Measurements from ENCODE around the gene BMP3. TPM values are rescaled to one million over a fixed set of nuclear protein-coding genes. Genes with fewer than 3 reads are reported as not detected.

BMP3 gene
- total RNA-seq, 5 donors from 2014 or later (not counting 1 experiment from before 2014, with no cell fraction given): 0.07 TPM; not detected in 4

- peaks cover 0 to 11% of the 10 kb centered on the region in 2 experiments for H3K27me3 ChIP-seq (replicated peaks in 1 of 2; ENCODE audit: control insufficient read depth in 2 of 2, extremely low read depth in 1 of 2, insufficient read depth in 2 of 2, low read length in 1 of 2)
- no peaks in the 10 kb centered on the region for H3K4me1 ChIP-seq (ENCODE audit: control insufficient read depth in 1 of 2, extremely low read depth in 1 of 2, insufficient read depth in 2 of 2, low read length in 2 of 2)
- ChIA-PET CTCF (no interaction called here), POLR2A (interaction anchor here in 1 of 2 donors (0.6 kb wide), 1 partner anchor 645 kb away, joined by 4 read pairs; no protein-coding TSS in a partner anchor)
- H3K27ac ChIP-seq (ENCODE audit: low read length): no peak overlapping the region
- no peaks in the 10 kb centered on the region for H3K36me3 ChIP-seq (ENCODE audit: control insufficient read depth in 2 of 2, extremely low read depth in 1 of 2, insufficient read depth in 1 of 2, low read length in 1 of 2)
- H3K4me1 Mint-ChIP-seq: no peaks in the 10 kb centered on the region
- DNase-seq: no peak
- H3K36me3 Mint-ChIP-seq: no peaks in the 10 kb centered on the region
- H3K9me3 ChIP-seq: no peaks in the 10 kb centered on the region
- ATAC-seq (replicated peaks in 1 of 4): no peak
- H3K4me3 ChIP-seq (ENCODE audit: control insufficient read depth in 1 of 2, extremely low read depth in 1 of 2, low read length in 1 of 2): no peak overlapping the region
- H3K27me3 Mint-ChIP-seq: peaks cover 46 to 49% of the 10 kb centered on the region in 2 donors
- H3K9me3 Mint-ChIP-seq: no peaks in the 10 kb centered on the region
- no peak overlapping the region for H3K4me3 Mint-ChIP-seq
- H3K27ac Mint-ChIP-seq: no peak overlapping the region
Observed at GRCh38 chr4:81023484-81023883, 7.0 kb upstream of the BMP3 start.

DNA sequence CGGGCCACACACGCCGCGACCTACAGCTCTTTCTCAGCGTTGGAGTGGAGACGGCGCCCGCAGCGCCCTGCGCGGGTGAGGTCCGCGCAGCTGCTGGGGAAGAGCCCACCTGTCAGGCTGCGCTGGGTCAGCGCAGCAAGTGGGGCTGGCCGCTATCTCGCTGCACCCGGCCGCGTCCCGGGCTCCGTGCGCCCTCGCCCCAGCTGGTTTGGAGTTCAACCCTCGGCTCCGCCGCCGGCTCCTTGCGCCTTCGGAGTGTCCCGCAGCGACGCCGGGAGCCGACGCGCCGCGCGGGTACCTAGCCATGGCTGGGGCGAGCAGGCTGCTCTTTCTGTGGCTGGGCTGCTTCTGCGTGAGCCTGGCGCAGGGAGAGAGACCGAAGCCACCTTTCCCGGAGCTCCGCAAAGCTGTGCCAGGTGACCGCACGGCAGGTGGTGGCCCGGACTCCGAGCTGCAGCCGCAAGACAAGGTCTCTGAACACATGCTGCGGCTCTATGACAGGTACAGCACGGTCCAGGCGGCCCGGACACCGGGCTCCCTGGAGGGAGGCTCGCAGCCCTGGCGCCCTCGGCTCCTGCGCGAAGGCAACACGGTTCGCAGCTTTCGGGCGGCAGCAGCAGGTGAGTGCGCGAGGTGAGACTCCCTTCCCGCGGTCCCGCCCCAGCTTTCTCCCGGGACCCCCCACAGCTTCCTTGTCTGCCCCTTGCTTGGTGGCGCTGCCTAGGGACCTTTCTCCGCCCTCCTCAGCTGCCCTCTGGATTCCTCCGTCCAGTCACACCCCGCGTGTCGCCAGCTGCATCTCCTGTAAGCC is 678 bp downstream of the BMP3 start:
- H3K27ac Mint-ChIP-seq: peak overlapping the region in 1 of 2 donors; percentile 50
- H3K9me3 ChIP-seq: no peaks in the 10 kb centered on the region
- 4% methylated on average over 70 of the region's 77 CpGs for WGBS (ENCODE audit: insufficient coverage)
- no peaks in the 10 kb centered on the region for H3K9me3 Mint-ChIP-seq
- ChIA-PET POLR2A (interaction anchor here in 1 of 2 donors (0.6 kb wide), 1 partner anchor 229 kb away, joined by 3 read pairs; no protein-coding TSS in a partner anchor), CTCF (interaction anchor here in 1 of 2 donors (0.8 kb wide), 1 partner anchor 9 kb away, joined by 3 read pairs; no protein-coding TSS in a partner anchor)
- H3K4me1 ChIP-seq (ENCODE audit: control insufficient read depth in 1 of 2, extremely low read depth in 1 of 2, insufficient read depth in 2 of 2, low read length in 2 of 2): peaks cover 3 to 10% of the 10 kb centered on the region in 2 experiments
- no peak overlapping the region for H3K27ac ChIP-seq (ENCODE audit: low read length)
- H3K4me3 Mint-ChIP-seq: peak overlapping the region; percentile 72 to 84 (median 72)
- peaks cover 20 to 28% of the 10 kb centered on the region in 2 experiments for H3K27me3 ChIP-seq (replicated peaks in 1 of 2; ENCODE audit: control insufficient read depth in 2 of 2, extremely low read depth in 1 of 2, insufficient read depth in 2 of 2, low read length in 1 of 2)
- peaks cover 58 to 67% of the 10 kb centered on the region in 2 donors for H3K27me3 Mint-ChIP-seq
- DNase-seq: no peak
- peak in 2 of 4 experiments; percentile 19 to 36 for ATAC-seq (replicated peaks in 1 of 4)
- H3K36me3 Mint-ChIP-seq: no peaks in the 10 kb centered on the region
- H3K36me3 ChIP-seq (ENCODE audit: control insufficient read depth in 2 of 2, extremely low read depth in 1 of 2, insufficient read depth in 1 of 2, low read length in 1 of 2): no peaks in the 10 kb centered on the region
- peaks cover 16 to 20% (median 19%) of the 10 kb centered on the region in 3 donors for H3K4me1 Mint-ChIP-seq
- H3K4me3 ChIP-seq (ENCODE audit: control insufficient read depth in 1 of 2, extremely low read depth in 1 of 2, low read length in 1 of 2): peak overlapping the region; percentile 13 to 59

DNA sequence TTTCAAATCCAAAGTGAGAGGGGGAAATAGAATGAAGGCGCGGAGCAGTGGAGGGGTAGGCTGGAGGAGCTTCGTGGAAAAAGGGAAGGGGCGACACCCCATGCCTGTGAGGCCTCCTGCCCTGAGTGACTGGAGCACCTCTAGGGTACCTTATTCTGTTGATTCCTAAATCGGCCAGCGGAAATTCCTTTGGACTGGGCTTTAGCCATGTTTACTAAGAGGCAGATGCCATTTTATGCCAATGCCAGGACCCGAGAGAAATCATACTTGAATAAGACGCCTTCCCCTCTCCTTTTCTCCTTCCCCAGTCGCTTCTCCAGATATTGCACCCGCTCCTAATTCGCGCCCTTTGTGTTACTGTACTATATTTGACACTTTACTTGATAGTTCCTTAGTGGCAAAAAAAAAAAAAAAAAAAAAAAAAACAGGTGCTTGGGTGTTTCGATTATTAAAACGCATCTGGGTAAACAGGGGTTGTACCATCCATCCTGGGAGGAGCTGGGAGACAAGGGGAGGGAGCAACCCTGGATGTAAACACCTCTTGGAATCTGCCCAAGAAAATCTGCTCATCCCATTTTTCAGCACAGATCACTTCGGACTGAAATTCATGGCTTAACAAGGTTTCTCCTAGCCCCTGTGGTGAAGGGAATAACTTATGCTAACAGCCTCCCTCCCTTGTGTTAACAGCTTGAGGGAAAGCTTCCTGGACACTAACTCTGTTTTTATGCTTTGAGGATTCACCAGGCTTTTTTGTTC is 1.5 kb downstream of the BMP3 start:
- Mint-ChIP-seq H3K27ac (peak overlapping the region in 1 of 2 donors; percentile 50), H3K27me3 (peaks cover 50 to 60% of the 10 kb centered on the region in 2 donors), H3K9me3 (no peaks in the 10 kb centered on the region), H3K36me3 (no peaks in the 10 kb centered on the region), H3K4me1 (peaks cover 16 to 20% (median 19%) of the 10 kb centered on the region in 3 donors), H3K4me3 (peak overlapping the region; percentile 60 to 84 (median 72))
- Histone ChIP-seq H3K4me3 (ENCODE audit: control insufficient read depth in 1 of 2, extremely low read depth in 1 of 2, low read length in 1 of 2) (no peak overlapping the region), H3K9me3 (no peaks in the 10 kb centered on the region), H3K27me3 (replicated peaks in 1 of 2; ENCODE audit: control insufficient read depth in 2 of 2, extremely low read depth in 1 of 2, insufficient read depth in 2 of 2, low read length in 1 of 2) (peaks cover 20 to 28% of the 10 kb centered on the region in 2 experiments), H3K27ac (ENCODE audit: low read length) (no peak overlapping the region), H3K4me1 (ENCODE audit: control insufficient read depth in 1 of 2, extremely low read depth in 1 of 2, insufficient read depth in 2 of 2, low read length in 2 of 2) (peaks cover 3 to 10% of the 10 kb centered on the region in 2 experiments), H3K36me3 (ENCODE audit: control insufficient read depth in 2 of 2, extremely low read depth in 1 of 2, insufficient read depth in 1 of 2, low read length in 1 of 2) (no peaks in the 10 kb centered on the region)
- 11% methylated on average over 4 of the region's 15 CpGs for WGBS (ENCODE audit: insufficient coverage)
- DNase-seq: no peak
- ChIA-PET POLR2A (interaction anchor here in 1 of 2 donors (0.5 kb wide), 1 partner anchor 822 kb away, joined by 4 read pairs; no protein-coding TSS in a partner anchor), CTCF (interaction anchor here (0.6 to 1.0 kb wide), 3 partner anchors 47 to 814 kb away, joined by 3 to 9 read pairs (median 4); no protein-coding TSS in a partner anchor)
- ATAC-seq (replicated peaks in 1 of 4): no peak

DNA sequence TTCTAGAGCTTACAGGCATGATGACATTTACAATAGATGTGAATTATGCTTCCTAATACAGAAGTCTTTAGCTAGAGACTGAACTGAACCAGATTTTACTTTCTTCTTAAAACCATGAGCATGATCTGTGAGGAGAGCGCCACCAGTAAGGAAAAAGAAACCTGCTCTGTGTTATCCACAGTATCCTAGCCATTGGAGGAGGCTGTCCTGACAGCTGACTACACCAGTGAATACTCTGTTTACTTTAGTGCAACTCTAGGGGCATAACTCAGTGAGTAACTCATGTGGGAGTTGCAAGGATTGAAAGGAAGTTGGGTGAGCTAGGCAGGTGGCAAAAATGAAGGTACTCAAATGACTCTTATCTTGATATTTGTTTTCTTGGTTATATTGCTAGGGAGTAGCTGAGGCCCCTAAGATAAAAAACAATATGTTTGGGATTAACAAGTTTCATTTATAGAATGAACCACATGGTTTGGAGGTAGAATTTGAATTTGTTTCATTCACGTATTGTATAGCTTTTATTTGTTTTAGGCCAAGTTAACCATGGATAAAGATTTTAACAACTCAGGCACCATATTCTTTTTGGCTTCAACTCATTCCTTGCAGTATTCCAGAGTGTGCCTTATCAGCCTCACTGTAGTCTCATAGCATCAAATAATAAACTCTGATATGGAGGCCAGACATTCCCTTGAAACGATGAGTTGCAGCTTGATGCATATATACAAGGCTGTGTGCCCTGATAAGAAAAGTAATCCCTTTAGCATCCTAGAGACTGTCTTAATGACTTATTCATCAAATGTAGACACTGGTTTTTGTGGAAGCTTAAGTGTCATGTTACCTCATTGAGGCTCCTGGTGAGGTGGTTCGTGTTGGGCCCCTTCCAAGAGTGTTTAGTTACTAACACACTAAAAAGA is 2.5 kb downstream of the BMP3 start:
- no peak for ATAC-seq (replicated peaks in 1 of 4)
- Histone ChIP-seq H3K4me3 (ENCODE audit: control insufficient read depth in 1 of 2, extremely low read depth in 1 of 2, low read length in 1 of 2) (no peak overlapping the region), H3K27me3 (replicated peaks in 1 of 2; ENCODE audit: control insufficient read depth in 2 of 2, extremely low read depth in 1 of 2, insufficient read depth in 2 of 2, low read length in 1 of 2) (peaks cover 17 to 28% of the 10 kb centered on the region in 2 experiments), H3K4me1 (ENCODE audit: control insufficient read depth in 1 of 2, extremely low read depth in 1 of 2, insufficient read depth in 2 of 2, low read length in 2 of 2) (peaks cover 3 to 10% of the 10 kb centered on the region in 2 experiments), H3K9me3 (no peaks in the 10 kb centered on the region), H3K27ac (ENCODE audit: low read length) (no peak overlapping the region), H3K36me3 (ENCODE audit: control insufficient read depth in 2 of 2, extremely low read depth in 1 of 2, insufficient read depth in 1 of 2, low read length in 1 of 2) (no peaks in the 10 kb centered on the region)
- H3K4me1 Mint-ChIP-seq: peaks cover 16 to 20% (median 19%) of the 10 kb centered on the region in 3 donors
- DNase-seq: no peak
- CTCF ChIA-PET: interaction anchor here in 1 of 2 donors (0.6 to 1.0 kb wide), 3 partner anchors 11 to 815 kb away, joined by 3 to 9 read pairs (median 3); no protein-coding TSS in a partner anchor
- no peak overlapping the region for H3K27ac Mint-ChIP-seq
- POLR2A ChIA-PET: interaction anchor here in 1 of 2 donors (0.5 kb wide), 1 partner anchor 823 kb away, joined by 4 read pairs; no protein-coding TSS in a partner anchor
- no peaks in the 10 kb centered on the region for H3K36me3 Mint-ChIP-seq
- no peaks in the 10 kb centered on the region for H3K9me3 Mint-ChIP-seq
- H3K4me3 Mint-ChIP-seq: no peak overlapping the region
- WGBS (ENCODE audit: insufficient coverage): 83% methylated on average over 1 of the region's 4 CpGs
- H3K27me3 Mint-ChIP-seq: peaks cover 44 to 55% of the 10 kb centered on the region in 2 donors

DNA sequence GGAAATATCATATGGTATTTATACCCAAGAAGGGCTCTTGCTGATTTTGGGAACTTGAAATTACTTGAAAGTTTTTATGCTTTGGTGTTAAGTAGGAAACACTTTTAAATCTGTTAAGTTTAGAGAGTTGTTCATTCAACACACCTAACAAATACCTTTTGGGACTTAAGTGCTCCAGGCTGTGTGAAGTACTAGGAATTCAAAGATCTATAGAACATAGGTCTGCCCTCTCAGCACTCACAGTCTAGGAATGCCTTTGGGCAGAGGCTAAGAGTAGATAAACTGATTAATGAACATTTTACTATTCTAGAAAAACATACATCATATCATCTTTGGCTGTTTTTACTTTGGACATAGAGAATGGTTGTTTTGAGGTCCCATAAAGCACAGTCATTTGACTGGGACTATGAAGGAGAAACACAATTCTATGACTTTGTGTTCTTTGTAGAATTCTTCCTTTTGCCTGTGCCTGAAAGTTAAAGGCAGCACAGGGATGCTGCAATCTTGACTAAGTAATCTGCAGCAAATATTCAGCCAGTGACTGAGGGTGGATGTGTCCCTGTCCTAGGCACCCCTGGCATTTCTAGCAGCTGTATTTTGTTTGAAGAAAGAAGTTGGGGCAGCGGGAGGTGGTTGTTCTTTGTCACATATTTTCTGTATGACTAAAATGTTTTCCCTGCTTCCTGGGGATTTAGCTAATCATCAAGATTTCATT is 8.3 kb downstream of the BMP3 start:
- no CpG with 5 or more reads among the region's 1 CpG for WGBS (ENCODE audit: insufficient coverage)
- no peaks in the 10 kb centered on the region for H3K27me3 ChIP-seq (replicated peaks in 1 of 2; ENCODE audit: control insufficient read depth in 2 of 2, extremely low read depth in 1 of 2, insufficient read depth in 2 of 2, low read length in 1 of 2)
- H3K36me3 ChIP-seq (ENCODE audit: control insufficient read depth in 2 of 2, extremely low read depth in 1 of 2, insufficient read depth in 1 of 2, low read length in 1 of 2): no peaks in the 10 kb centered on the region
- H3K9me3 ChIP-seq: no peaks in the 10 kb centered on the region
- POLR2A ChIA-PET: no interaction called here
- CTCF ChIA-PET: interaction anchor here (0.5 to 2.6 kb wide), 15 partner anchors 11 to 1598 kb away, joined by 3 to 29 read pairs (median 4); no protein-coding TSS in a partner anchor
- no peaks in the 10 kb centered on the region for H3K36me3 Mint-ChIP-seq
- no peak overlapping the region for H3K27ac Mint-ChIP-seq
- no peak overlapping the region for H3K4me3 ChIP-seq (ENCODE audit: control insufficient read depth in 1 of 2, extremely low read depth in 1 of 2, low read length in 1 of 2)
- DNase-seq (no peak), ATAC-seq (replicated peaks in 1 of 4) (no peak)
- no peaks in the 10 kb centered on the region for H3K4me1 ChIP-seq (ENCODE audit: control insufficient read depth in 1 of 2, extremely low read depth in 1 of 2, insufficient read depth in 2 of 2, low read length in 2 of 2)
- peaks cover 8 to 18% of the 10 kb centered on the region in 2 donors for H3K27me3 Mint-ChIP-seq
- H3K4me3 Mint-ChIP-seq: no peak overlapping the region
- H3K9me3 Mint-ChIP-seq: no peaks in the 10 kb centered on the region
- H3K4me1 Mint-ChIP-seq: no peaks in the 10 kb centered on the region
- H3K27ac ChIP-seq (ENCODE audit: low read length): no peak overlapping the region

Measured in T-cell (primary cell).